NCI-H2081 treated with DMSO at 0.1 percent for 48 hours (cell line): Measurements from ENCODE around the gene SLC38A2.
A peak's percentile ranks its signal among the peaks of the same experiment; 100 is the strongest.

Experiments
- DNase-seq: peaks from one replicate; lab custom pipeline; 2025; lab: John Stamatoyannopoulos, UW

SLC38A2 gene

DNA sequence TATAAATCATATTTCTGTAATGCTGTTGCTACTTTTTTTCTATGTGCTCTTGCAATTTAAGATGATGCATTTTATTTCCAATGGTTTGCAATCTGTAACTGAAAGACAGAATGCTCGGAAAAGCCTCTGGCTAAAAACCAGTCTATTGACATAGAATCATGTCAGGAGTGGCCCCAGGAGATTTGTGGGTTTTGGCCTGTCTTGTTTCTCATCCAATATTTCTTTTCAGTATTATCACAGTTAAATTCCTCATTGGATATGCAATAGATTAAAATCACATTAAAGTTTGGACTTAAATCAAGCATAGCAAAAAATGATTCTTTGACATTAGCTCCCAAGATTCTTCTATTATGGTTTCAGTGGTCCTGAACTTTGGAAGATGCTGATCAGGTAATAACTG is 19.1 kb upstream of the SLC38A2 start:
- no peak for DNase-seq

DNA sequence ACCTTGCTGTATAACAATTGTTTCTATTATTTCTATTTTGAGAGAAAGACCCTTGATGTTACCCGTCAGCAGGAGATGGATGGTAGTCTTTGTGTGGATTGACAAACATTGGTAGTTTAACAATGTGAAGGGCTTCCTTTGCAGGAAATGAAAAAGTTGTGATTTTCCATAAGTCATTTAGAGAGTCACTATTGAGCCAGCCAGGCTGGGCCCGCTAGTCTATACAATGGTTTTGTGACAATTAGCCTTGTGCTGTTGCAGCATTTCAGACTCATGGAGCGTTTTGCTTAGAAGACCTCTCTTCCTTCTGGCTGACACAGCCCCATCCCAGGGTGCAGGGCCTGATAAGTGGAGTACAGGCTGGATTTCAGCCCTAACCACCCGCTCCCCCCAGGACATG is 18.3 kb upstream of the SLC38A2 start:
- no peak for DNase-seq

DNA sequence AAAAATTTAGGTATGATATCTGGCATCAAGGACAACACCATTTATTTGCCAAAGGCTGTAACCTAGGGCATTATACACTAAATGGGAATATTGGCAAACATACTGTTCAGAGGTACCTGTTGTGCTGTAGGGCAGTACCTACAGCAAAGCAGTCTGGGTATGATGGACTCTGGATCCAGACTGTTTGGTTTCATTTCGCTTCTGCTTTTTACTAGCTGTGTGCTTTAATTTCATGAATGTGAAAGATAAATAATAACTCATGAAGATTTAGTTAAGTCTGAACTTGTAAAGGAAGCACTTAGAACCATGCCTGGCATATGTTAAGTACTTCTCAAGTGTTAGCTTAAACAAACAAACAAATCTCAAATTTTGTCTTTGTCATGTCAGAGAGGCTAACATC is 17.7 kb upstream of the SLC38A2 start:
- DNase-seq, result no peak

DNA sequence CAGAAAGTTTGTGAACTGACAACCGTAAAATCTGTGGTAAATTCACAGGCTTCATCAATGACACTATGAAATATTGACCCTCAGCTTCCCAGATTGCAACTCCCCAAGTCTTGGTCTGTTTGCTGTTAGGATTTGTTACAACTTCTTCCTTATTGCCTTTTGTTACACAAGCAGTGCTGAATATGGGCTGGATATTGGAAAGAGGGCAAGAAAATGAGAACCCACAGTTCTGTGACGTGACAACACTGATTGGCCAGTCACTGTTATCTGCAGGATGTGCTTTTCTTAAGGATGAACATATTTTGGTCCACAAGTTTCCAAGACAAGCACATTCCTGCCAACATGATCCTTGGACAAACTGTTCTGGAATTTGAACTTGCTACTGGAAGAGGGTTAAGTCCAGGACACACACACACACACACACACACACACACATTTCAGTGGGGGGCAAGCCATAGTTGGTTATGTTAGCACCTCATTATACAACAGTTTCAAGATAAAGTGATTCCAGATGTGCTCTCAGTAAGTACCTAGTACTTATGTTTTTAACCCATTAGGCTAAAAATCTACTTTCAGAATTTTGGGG is 16.6 kb upstream of the SLC38A2 start:
- DNase-seq, result no peak

DNA sequence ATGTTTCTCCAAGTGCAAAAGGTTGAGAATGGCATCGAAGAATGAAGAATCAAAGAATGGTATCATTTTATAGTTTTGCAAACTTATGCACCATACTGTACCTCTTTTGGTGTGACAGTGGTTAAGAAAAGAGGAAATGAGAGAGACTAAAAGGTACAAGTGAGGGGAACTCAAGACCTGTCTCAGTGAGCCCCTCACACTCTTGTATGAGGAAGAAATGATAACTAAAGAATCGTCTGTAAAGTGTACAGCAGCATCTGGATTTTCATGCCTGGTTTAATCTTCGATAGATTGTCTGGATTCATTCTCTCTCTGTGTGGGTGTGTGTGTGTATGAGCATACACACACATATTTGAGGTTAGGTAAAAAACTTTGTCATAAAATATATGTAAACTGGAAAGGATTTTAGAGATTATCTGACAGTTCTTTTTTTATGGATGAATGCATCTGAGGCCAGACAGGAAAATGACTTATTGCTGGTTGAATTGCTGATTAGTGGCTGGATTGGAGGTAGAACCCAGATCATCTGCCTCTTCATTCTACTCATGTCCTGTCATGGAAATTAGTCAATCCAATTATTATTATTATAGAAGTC is 16.0 kb upstream of the SLC38A2 start:
- no peak for DNase-seq

DNA sequence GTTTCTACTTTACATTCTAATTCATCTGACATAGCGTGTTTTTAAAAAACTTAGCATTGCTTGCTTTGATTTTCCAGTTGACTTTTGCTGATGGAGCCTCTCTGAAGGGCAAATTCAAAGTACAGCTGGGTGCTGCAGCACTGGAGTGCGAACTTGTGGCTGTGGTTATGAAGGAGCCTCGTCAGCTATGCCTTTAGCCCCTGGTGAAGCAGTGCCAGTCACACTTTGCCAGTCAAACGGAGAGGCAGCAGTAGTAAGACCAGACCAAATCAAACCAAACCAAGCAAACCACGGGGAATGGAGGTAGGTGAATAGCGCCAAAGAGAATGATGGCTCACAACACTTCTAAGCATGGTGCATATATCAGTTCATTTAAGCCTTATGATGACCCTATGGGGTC is 15.1 kb upstream of the SLC38A2 start:
- no peak for DNase-seq

DNA sequence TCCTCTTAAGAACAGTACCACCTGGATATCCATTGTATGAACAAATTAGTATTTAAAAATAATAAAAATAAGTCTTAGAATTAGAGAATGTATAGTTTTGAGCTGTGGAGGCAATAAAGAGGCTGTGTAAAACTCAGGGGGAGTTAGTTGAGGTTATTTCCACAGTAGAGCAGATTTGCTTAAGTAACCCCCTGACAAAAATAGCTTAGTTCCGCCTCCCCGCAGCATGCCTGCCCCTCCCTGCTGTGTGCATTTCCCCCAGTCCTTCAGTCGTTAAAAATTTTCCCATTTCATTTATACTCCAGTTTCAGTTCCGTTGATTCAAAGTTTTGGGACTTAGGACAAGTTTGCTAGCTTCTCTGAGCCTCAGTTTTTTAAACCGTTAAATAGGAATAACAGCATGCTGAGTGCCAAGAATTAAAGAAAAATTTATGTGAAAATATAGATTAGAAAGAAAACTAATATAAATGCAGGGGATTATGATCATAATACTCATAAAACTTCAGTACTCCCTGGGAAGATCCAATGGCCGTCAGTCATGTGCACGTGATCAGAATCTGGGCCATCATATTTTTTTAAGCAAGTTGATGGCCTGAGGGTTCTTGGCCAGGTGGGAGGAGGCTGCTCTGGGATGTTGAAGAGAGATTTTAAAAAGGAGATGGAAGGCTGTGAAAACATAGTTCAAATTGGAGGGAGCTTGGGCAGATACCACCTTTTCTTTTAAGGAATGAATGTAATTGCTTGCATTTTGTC is 14.5 kb upstream of the SLC38A2 start:
- DNase-seq, result no peak

DNA sequence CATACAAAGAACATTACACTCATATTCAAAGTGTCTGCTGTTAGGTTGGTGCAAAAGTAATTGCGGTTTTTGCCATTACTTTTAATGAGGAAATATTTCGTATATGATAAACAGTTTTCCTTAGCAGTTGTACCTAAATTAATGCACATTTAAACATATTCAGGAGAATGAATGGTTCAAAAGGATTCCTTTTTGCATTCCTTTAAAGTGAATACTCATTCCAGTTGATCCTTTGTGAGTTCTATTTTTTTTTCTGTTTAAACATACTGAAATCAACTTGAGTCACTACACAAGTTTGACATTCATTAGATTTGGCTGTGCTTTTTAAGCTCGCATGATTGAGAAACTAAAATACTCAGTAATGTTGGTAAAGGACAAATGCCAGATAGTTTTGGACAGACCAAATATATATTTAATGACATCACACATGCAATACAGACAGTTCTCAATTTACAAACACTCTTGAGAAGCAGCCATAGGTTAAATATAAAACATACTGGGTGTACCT is 13.8 kb upstream of the SLC38A2 start:
- DNase-seq, result no peak

DNA sequence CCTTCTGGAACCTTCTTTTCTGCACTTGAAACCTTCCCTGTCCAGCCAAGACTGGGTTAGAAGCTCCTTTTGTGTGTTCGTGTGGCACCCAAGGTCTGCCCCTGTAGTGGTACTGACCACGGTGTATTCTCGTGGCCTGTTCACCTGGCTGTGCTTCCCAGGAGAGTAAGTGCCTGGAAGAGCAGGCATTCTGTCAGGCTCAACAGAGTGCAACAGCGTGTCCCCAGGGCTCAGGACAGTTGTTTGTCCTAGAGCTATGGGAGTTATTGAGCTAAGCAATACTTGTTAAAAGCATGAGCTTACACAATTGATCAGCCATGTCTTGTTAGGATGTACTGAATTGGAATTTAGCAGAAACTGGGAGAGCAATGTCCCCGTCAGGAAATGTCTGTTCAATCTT is 12.9 kb upstream of the SLC38A2 start:
- no peak for DNase-seq

DNA sequence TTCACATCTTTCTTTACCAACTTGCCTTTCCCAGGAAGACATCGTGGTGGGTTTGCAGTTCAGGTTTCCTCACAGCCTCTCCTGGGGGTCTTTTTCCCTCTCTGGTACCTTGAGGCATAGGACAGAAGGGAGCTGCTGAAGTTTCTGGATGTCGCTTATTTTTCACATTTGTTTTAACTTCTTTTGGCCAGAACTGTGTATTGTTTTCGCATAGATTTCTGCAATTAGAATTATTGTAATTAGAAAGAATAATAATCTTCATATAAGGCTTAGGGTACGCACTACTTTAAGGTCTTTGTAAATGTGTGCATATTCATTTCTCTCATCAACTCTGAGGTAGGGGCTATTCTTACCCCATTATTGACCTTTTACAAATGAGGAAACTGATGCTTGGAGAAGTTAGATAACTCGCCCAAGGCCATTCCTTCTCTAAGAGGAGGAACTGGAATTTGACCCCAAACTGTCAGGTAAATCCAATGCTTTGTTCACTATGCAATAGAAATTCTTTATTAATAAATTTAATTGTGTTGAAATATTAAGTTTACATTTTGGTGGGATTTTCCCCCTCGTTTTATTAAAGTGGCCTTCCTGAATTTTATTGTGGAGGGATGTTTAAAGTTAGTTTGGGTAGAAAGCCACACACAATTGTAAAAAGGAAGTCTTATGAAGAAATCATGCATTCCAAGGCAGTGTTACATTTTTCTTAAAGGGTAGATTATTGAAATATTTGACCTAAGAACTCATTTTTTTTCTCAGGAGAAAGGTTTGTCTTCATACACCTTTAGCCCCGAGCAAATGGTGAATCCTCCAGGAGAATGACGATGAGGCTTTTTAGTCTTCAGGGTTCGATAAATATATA is 12.1 kb upstream of the SLC38A2 start:
- no peak for DNase-seq

DNA sequence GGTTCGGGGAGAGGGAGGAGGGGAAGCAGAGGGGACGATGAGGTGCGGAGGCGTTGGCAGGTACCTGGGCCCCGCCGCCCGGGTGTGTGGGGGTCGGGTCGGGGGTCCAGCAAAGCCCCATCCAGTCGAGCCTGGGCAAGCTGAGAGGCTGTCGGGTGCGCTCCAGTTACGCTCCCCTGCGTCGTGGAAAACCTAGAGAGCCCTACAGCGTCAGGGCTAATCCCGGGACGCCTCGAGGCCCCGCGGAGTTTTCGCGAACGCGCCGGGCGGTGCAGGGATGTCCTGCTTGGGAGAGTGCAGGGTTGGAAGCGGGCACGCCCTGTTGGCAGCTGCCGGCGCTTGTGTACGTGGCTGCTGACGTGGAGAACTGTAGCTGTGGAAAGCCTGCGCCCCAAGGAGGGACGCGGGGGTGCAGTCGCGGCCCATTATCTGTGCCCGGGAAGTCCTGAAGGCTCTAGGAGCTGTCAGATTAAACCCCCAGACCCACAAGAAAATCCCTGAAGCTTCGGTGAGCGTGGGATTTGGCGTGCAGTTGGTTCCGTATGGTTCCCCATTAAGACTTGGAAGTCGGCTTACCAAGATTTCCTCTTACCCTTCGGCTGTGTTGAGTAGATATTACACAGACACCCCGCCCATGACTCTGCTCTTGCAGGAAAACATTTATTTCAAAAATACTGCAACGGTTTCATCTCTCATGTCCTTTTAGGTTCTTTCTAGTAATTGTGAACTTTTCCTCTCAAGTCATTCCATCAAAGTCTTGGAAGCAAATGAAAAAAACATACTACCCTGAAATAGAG is 11.3 kb upstream of the SLC38A2 start:
- DNase-seq, result no peak

DNA sequence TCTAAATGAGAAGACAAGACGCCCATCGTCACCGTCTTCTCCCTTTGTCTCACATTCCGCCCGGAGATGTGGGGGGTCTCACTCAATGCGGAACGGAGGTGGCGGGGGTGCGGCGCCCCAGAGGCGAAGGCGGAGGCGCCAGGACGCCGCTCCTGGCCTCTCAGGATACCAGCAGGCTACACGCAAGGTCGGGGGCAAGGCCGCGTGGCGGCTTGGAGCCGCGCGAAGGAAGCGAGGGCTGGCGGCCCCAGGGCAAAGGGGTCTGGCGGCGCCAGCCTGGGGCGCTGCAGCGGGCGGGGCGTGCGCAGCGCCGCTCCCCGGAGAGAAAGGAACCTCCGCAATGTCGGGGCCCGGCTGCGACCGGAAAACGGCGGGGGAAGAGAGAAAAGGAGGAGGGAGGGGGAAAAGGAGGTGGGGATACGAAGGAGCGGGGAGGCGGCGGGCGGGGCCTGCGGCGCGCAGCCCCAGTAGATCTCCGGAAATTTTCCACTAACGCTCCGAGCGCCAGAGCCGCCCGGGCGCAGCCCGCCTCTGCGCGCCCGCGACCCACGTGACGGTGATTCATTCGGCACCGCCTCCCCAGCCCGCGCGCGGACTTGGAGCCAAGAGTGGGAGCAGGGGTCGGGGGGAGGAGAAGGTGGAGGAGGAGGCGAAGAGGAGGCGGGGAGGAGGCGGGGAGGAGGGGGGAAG is 10.5 kb upstream of the SLC38A2 start:
- DNase-seq, result peak; percentile 72

DNA sequence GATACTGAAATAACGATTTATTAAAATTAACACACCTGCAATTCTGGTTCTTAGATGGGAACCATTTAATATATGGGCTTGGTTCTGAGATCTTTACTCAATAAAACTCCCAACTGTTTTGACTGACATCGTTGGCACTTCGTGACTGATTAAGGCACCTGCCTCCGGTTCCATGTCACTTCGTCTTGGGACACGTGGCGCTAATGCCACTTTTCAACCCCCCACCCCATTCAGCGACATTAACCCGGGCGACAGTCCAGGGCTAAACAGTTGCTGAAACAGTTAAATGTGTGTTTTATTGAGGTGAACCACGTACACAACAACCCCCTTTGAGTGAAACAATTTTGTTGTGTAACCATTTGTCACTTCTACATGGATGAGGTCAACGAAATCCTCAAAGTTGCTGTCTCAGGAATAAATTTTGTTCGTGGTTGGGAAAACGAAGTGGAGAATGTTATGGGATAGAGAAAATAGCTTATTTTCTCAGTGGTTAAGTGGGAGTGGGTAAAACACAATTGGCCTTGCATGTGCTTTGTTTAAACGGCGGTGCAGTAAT is 9.9 kb upstream of the SLC38A2 start:
- DNase-seq, result no peak

DNA sequence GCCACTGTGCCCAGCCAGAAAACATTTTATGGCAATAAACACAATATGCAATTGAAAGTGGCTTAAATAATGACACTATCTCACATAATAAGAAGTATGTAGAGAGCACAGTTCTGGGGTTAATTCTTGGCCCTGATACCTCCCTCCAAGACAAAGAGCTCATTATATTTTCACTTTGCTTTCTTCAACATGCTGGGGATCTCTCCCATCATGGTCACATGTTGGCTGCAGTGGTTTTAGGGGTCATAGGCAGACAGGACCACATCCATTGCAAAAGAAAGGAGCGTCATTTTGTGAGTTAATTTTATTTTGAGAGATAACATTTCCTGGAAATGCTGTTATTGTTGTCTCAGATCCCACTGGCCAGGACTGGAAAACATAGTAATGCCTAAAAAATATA is 8.3 kb upstream of the SLC38A2 start:
- DNase-seq, result no peak

DNA sequence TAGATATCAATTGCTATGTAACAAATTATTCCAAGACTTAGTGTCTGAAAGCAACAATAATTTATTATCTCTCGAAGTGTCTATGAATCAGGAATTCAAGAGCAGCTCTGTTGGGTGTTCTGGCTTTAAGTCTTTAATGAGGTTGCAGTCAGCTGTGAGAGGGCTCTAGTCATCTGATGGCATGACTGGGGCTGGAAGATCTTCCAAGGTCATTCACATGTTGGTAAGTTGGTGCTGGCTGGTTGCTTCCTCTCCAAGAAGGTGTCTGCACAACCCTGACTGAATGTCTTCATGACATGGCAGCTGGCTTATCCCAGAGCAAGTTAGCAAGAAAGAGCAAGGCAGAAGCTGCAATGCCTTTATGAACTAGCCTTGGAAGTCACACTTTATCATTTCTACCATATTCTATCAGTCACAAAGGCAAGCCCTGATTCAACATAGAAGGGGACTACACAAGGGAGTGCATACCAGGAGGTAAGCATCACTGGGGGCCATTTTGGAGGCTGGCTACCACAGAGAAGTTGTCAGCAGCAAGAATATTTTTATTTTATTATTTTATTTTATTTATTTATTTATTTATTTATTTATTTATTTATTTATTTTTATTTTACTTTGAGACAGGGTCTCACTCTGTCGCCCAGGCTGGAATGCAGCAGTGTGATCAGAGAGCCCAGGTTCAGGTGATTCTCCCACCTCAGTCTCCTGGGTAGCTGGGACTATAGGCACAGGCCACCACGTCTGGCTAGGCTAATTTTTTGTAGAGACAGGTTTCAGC is 7.6 kb upstream of the SLC38A2 start:
- DNase-seq, result no peak

DNA sequence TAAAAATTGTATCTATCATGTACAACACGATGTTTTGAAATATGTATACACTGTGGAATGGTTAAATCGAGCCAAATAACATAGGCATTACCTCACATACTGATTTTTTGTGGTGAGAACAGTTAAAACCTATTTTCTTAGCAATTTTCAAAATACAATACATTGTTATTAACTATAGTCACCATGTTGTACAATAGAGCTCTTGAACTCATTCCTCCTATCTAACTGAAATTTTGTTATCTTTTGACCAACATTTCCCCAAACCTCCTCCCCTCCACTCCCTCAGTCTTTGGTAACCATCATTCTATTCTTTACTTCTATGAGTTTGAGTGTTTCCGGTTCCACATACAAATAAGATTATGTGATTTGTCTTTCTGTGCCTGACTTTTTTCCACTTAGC is 6.8 kb upstream of the SLC38A2 start:
- DNase-seq, result no peak

DNA sequence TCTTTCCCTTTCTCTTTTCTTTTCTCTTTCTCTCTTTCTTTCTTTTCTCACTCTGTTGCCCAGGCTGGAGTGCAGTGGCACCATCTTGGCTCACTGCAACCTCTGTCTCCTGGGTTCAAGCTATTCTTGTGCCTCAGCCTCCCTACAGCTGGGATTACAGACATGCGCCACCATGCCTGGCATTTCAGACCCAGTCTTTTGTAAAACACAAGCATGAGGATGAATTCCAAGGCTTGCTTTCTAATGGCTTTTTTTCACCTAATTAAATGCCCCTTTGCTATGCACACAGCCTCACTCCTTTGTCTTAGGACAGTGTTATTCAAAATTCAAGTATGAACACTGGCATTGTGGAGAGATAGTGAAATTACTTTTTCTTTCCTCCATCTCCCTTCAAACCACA is 6.0 kb upstream of the SLC38A2 start:
- no peak for DNase-seq

DNA sequence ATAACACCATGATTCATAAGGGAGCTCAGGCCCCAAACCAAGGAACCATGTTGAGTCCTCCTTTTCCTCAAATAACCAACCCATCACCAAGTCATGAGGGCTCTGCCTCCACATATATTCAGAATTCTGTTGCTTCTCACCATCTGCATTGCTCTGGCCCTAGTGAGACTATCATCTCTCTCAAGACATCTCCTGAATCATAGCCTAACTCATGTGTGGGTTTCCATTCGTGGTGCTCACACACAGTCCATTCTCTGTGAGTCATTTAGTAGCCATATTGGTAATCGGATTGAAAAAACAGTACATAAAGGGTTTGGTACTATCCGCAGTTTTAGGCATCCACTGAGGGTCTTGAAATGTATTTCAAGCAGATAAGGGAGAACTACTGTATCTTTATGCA is 5.1 kb upstream of the SLC38A2 start:
- DNase-seq, result no peak

DNA sequence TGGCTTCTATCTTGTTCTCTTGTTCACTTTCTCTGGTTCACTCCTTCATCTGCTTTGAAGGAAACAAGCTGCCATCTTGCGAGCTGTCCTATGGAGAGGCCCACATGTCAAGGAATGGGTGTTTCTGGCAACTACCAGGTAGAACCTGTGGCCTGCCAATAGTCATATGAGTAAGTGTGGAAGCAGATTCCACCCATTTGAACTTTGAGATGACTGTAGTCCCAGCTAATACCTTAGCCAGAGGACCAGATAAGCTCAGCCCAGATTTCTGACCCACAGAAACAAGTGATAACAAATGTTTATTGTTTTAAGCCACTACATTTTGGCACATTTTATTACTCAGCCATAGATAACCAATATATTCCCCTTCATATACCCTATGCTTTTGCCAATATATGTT is 4.0 kb upstream of the SLC38A2 start:
- no peak for DNase-seq

DNA sequence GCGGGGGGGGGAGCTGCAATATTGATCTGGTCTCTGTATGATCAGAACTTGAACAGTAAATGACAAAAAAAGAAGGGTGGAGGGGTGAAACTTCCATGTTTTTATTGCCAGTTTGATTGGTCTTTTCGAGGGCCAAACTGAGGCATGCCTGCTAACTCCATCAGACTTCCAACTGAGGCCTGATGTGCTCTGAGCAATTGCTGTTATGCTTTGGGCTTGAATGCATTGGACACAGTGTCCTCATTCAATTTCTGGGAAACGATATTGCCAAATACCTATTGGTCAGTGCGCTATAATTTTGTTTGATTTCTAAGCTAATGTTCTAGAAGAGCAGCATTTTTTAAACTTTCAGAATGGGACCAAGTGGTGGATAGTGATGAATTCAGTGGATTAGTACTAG is 2.1 kb upstream of the SLC38A2 start:
- no peak for DNase-seq
